GM12801 (cell line): ENCODE results near the gene SDE2.

Experiments used
- TF ChIP-seq, protein P1 (sequence below): IDR thresholded peaks from one replicate; pipeline ENCODE4 v1.5.1; 2011; ENCODE audit warnings: control low read depth; ENCODE audit not compliant: insufficient read length; ENCODE audit errors: extremely low read depth

Gene SDE2

DNA sequence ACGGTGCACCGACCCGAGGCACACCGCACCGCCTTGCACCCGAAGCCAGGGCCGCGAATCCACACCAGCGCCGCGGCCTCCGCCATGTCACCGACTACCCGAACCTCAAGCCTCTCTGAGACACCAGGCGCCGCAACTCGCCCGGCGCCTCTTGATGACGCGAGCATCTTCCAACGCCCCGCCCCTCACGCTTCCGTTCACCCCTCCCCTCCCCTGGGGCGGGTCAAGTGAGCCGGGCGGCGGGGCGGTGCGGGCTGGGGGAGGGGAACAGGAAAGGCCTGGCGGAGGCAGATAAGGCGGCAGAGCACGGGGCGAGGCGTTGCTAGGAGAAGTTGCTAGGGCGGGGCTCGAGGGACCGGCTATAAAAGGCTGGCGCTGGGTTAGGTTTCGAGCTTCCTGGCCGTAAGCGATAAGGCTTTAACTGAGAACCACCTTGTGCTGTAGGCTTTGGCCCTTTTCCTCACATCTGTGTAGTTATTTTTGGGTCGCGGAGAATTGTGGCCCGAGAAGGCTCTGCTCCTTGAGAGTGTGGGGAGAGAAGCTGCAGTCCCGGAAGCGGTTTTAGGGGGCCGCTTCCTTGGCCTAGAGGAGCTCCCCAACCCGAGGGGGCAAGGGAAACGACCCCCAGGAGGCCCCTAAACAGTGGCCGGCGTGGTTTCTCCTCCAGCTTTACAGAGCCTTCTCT, at the start of gene SDE2:
SDE2 (minus strand) TSS at position 117 of the 685 bp plus-strand sequence; CDS start at position 86, 31 bp downstream.
- TF ChIP-seq, protein P1, sequence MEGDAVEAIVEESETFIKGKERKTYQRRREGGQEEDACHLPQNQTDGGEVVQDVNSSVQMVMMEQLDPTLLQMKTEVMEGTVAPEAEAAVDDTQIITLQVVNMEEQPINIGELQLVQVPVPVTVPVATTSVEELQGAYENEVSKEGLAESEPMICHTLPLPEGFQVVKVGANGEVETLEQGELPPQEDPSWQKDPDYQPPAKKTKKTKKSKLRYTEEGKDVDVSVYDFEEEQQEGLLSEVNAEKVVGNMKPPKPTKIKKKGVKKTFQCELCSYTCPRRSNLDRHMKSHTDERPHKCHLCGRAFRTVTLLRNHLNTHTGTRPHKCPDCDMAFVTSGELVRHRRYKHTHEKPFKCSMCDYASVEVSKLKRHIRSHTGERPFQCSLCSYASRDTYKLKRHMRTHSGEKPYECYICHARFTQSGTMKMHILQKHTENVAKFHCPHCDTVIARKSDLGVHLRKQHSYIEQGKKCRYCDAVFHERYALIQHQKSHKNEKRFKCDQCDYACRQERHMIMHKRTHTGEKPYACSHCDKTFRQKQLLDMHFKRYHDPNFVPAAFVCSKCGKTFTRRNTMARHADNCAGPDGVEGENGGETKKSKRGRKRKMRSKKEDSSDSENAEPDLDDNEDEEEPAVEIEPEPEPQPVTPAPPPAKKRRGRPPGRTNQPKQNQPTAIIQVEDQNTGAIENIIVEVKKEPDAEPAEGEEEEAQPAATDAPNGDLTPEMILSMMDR, result no peak

DNA sequence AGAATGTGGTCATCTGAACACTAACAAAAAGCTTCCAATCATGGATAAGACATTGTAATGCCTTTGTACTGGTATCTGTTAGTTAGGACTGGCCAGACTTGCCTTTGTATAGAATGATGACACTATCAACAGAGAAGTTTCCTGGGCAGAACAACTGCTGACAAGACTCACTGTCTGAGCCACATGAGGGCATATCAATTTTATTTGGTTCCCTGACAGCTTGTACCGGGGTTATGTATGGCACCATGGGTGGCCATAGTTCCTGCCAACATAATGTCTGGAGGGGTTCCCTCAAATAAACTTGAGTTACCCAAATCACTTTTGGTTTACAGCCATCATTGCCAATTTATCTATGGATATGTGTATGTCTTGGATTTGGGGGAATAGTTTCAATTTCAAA, 49.7 kb upstream of the SDE2 start:
- TF ChIP-seq, protein P1, result no peak

DNA sequence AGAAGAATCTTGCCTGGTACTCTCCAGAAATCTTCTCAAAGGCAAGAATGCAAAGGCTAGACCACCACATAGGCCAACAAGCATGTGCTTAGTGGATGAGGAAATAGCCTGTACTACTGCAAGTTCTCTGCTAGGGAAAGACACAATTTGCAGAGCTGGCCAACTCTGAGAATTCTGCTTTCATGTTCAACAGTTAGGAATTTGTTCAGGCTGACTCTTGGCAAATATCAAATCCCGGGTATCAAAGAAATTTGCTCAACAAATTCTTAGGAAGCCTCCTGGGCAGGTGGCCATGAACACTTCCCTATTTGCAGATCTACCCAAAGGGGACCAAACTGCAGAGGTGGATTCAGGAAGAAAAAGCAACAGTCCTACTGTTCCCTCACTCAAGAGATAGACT, 48.4 kb upstream of the SDE2 start:
- TF ChIP-seq, protein P1, result no peak

DNA sequence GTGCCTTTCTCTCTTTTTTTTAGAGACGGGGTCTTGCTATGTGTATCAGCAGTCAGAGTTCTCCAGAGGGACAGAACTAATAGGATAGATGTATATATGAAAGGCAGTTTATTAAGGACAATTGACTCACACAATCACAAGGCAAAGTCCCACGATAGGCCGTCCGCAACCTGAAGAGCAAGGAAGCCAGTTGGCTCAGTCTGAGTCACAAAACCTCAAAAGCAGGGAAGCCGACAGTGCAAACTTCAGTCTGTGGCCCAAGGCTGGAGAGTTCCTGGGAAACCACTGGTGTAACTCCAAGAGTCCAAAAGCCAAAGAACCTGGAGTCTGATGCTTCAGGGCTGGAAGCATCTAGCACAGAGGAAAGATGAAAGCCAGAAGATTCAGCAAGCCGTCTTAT, 47.1 kb upstream of the SDE2 start:
- TF ChIP-seq, protein P1, result no peak

DNA sequence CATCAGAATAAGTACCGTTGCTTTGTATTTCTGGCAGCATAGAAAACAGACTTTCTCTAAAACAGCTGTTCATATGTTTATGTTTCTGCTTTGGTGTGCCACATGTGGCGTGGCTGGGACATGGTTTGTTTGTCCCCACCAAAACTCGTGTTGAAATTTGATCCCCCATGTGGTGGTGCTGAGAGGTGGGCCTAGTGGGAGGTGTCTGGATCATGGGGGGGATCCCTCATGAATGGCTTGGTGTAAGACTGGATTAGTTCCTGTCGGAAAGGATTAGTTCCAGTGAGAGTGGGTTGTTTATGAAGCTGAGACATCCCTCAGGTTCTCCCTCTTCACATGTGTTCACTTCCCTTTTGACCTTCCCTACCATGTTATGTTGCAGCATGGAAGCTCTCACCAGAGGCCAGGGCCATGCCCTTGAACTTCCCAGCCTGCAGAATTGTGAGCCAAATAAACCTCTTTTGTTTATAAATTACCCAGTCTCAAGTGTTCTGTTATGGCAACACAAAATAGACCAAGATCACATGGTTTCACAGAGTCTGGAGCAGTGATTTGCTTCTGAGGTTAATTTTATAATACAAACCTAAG, 45.5 kb upstream of the SDE2 start:
- TF ChIP-seq, protein P1, result no peak

DNA sequence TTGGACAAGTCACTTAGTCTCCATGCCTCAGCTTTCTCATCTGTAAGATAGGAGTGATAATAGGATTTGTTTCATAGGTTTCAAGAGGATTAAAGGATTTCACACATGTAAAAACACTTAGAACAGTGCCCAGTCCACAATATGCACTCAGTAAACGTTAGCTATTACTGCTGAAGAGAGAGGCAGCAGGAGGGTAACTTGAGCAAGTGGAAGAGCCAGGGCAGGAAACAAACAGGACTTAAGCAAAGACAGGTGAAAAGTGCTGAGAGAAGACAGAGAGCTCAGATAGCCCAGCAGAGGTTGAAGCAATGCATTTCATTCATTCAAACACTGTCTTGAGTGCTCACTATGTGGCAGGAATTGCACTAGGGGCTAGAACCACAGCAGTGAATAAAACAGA, 42.3 kb upstream of the SDE2 start:
- TF ChIP-seq, protein P1, result no peak

DNA sequence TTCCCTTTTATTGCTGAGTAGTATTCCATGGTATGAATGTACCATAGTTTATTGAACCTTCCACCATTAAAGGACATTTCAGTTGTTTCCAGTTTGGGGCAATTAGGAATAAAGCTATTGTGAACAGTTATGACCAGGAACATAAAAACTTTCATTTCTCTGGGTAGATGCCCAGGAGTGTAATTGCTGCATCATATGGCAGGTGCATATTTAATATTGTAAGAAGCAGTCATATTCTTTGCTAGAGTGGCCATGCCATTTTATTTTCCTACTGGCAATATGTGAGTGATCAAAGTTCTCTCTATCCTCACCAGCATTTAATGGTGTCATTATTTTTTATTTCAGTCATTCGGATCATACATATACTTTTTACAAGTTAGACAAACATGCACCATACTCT, 39.5 kb upstream of the SDE2 start:
- TF ChIP-seq, protein P1, result no peak
